Inflammatory macrophage treated with lipopolysaccharide for 1 hour (primary cell): ENCODE results near the gene GGCX.
A peak's percentile ranks its signal among the peaks of the same experiment; 100 is the strongest.
"Not testable (repeated sequence)": the region's sequence is repeated elsewhere in the genome, so short reads cannot be mapped to it uniquely, and the experiment has no call there.

Experiments
- DNase-seq, 2 donors: peaks; one replicate each; pipeline ENCODE4 v3.0.0-alpha.2; 2020 to 2022

The GGCX gene

DNA sequence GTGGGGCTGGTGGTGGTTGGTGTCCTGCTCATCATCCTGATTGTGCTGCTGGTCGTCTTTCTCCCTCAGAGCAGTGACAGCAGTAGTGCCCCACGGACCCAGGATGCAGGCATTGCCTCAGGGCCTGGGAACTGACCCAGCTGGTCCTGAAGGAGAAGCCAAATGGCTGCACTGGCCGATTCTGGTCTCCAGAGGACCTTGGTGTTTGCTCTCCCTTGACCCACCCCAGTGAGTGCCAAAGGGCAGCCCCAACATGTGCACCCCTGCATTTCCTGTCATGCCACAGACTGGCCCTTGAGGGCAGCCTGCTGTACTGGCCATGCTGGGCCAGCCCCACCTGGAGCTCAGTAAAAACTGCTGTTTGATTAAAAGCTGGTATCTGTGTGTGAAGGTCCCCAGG is 31.7 kb upstream of the GGCX start:
- no peak for DNase-seq

DNA sequence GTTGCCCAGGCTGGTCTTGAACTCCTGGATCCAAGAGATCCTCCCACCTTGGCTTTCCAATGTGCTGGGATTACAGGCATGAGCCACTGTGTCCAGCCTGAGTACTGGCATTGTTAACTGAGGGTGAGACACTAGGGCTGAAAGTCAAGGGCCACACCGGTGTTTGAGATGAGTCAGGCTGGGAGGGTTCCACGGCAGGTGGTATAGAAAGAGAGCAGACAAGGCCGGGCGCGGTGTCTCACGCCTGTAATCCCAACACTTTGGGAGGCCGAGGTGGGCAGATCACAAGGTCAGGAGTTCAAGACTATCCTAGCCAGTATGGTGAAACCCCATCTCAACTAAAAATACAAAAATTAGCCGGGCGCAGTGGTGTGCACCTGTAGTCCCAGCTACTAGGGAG is 31.0 kb upstream of the GGCX start:
- DNase-seq: not testable (repeated sequence)

- no peak for DNase-seq
Measured at GRCh38 chr2:85591563-85591962, 30.3 kb upstream of the GGCX start.

- peak in 1 of 2 donors; percentile 27 for DNase-seq
Measured at GRCh38 chr2:85590950-85591349, 29.7 kb upstream of the GGCX start.

DNA sequence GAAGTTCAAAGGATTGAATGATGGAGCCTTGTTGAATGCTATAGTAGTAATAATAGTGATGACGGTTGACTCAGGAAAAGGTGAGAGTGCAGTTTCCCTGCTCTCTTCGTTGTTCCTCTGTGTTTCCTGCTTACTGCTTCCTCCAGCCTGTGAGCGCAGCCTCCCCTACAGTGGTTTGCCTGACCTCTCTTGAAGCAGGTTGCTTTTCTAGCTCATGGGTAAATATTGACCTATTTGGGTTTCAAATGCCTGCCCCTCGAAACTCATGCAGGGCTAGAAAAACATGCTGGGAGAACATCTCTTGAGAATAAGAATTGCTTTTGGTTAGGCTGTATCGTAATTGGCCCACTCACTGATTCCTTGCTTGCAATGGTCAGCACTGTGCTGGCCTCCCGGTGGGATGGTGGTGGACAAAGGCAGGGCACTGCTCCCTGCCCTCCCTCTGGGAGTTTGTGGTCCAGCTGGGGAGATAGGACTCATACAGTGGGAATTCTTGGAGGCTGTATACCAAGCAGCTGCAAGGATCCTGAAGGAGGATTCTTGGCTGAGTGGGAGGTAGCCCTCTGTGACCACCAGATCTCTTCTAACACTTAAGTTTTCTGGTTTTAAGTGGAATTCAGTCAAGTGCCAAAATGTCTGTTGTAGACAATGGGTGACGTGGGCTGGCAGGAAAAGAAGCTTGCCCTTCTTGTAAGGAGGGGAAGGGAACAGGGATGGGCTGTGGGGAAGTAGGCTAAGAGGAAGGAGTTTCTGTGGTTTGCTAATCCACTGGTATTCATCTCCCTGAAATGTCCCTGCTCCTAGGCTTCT is 28.9 kb upstream of the GGCX start:
- DNase-seq: peak; percentile 72 to 80

- no peak for DNase-seq
Measured at GRCh38 chr2:85589181-85589580, 27.9 kb upstream of the GGCX start.

GRCh38 chr2:85588645-85589044 is 27.4 kb upstream of the GGCX start:
- no peak for DNase-seq

- no peak for DNase-seq
Measured at GRCh38 chr2:85588236-85588635, 26.9 kb upstream of the GGCX start.

DNA sequence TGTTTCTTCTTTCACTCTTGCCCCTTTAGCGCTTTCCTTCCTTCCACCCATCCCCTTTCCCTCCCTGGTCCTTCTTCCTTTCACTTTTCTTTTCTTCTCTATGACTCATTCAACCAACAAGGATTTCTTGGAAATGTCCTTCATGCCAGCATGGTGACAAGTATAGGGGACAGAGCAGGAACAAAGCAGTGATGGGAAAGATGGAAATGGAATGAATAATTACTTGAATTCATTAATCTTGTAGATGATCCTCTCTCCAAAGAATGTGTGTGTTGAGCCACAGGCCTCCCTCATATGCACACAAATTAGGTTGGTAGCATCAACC is 24.4 kb upstream of the GGCX start:
- peak in 1 of 2 donors; percentile 40 for DNase-seq

GRCh38 chr2:85584857-85585780 is 23.8 kb upstream of the GGCX start:
- no peak for DNase-seq

DNA sequence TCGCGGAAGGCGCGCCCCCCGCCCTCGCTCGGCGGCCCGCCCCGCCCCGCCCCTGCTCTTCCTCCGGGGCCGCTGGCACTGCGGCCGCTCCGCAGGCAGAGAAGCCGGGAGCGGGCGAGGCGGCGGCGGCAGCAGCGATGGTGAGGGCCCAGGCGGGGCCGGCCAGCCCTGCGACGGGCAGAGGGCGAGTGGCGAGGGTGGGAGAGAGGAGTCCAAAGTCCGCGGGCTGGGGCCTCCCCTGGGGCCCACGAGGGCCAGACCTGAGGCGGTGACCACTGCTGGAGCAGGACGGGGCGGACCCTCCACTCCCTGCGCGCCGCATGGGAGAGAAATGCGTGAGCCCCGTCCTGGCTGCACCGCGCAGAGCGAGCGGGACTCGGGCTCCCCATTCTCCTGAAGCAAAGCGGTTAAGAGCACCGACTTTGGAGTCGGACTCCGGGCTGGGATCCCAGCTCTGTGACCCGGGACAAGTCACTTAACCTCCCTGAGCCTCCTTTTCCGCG is 23.1 kb upstream of the GGCX start, which contains the start of gene VAMP5:
Gene VAMP5 (plus strand): TSS at position 78 of the 503 bp plus-strand sequence. CDS start 60 bp downstream, at position 138.
- no peak for DNase-seq

GRCh38 chr2:85583667-85584353 is 22.5 kb upstream of the GGCX start:
- peak in 1 of 2 donors; percentile 17 for DNase-seq

DNA sequence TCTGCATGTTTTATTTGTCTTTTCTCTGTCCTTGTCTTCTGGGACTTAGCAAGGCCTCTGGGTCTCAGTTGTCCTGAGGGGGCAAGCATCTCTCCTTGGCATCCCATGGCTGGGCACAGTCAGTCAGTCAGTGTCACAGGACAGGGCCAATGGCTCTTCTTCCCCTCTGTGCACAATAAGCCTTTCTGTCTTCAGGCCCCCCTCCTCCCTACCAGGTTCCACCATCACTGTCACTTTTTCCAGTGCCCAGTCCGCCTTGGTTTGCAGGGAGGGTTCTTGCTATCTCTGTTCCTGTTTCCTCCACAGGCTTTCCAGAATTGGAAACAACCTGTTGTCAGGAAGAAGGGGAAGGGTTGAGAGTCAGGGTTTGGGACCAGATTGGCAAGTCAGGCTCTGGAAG is 21.2 kb upstream of the GGCX start:
- peak in 1 of 2 donors; percentile 15 for DNase-seq

DNA sequence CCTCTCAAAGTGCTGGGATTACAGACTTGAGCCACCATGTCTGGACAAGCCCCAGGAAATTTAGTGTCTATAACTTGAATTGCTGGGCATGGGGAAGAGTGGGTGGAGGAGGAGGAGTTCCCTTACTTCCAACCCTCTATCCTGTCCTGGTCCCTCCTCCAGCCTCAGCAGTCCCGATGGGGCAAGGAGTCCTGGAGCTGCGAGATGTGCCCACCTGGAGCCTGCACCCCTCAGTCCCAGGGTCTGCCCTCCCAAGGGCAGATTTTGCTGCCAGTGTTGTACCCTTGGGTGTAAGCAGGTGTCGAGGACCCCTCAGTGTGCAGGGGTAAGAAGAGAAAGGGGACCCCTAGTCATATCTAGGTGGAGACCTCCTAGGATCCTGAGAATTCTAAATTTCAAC is 18.9 kb upstream of the GGCX start:
- DNase-seq: no peak

GRCh38 chr2:85579266-85579935 is 18.1 kb upstream of the GGCX start:
- peak; percentile 57 to 68 for DNase-seq

- DNase-seq: peak; percentile 60 to 71
Measured at GRCh38 chr2:85578243-85579180, 17.2 kb upstream of the GGCX start.

DNA sequence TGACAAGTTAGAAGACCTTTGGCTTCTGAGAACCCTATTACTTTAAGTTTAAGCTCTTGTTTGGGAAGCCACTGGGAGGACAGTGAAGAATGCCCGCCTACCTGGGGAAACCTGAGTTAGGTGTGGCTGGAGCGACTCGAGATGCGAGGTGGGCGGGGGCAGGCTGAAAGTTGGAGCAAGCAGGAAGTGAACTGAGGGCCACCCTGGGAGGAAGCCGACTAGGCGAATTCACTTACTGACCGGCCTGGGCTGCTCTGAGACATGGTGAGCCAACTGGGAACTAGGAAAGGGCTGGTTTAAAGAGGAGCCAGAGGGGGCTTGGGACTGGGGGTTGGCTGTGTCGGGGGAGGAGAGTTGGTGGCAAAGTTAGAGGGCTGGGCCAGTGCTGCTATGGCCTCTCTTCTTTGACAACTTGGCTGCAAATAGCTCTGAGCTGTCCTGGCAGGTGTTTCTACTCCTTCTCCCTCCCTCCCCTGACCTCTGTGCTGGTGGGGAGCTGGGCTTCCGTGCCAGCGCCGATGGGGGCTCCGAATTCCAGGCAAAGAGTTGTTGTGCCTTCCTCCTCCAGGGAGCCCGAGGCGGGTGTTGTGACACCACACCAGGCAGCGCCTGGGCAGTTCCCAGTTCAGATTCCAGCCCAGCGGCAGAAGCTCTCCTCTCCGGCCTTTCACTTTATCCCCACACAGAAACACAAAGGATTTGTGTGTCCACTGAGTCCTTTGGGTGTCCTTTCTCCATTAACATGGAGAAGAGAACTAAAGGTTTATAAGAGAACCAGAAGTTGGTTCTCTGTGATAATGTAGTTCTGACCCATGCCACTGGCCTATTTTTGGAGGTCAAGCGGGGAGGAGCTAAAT is 16.3 kb upstream of the GGCX start, which contains the start of gene VAMP8:
Gene VAMP8 (plus strand): TSS at position 201 of the 857 bp plus-strand sequence. CDS start 61 bp downstream, at position 262.
- DNase-seq: peak; percentile 44 to 56

DNA sequence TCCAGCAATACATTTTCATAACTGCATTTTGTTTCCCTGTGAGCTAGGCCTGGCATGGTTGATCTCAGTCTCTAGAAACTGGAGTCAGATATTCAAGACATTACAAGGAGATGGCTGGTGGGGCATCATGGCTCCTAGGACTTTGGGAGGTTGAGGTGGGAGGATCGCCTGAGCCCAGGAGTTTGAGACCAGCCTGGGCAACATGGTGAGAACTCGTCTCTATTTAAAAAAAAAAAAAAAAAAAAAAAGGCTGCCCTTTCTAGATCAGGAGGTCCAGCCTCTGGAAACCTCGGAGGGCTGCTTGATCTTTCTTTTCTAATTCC is 15.7 kb upstream of the GGCX start:
- DNase-seq: no peak

DNA sequence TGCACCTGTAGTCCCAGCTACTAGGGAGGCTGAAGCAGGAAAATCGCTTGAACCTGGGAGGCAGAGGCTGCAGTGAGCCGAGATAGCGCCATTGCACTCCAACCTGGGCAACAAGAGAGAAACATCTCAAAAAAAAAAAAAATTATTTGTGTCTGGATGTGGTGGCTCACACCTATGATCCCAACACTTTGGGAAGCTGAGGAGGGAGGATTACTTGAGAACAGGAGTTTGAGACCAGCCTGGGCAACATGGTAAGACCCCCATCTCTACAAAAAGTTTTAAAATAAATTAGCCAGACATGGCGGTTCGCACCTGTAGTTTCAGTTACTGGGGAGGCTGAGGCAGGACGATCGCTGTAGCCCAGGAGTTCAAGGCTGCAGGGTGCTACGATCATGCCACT is 14.4 kb upstream of the GGCX start:
- DNase-seq: no peak

GRCh38 chr2:85566265-85566664 is 5.0 kb upstream of the GGCX start:
- no peak for DNase-seq
